GM18520 (cell line): ENCODE results near the gene FGF19.

Experiments used
- ATAC-seq: cut with Tn5 transposase; IDR thresholded peaks from one replicate; pipeline ENCODE4 v1.9.1; 2021; ENCODE audit not compliant: unreplicated experiment

FGF19 gene

GRCh38 chr11:69718912-69719311 lies 15.1 kb upstream of the FGF19 start:
- ATAC-seq: no peak

- ATAC-seq: no peak
Measured at GRCh38 chr11:69718147-69718546, 14.3 kb upstream of the FGF19 start.

DNA sequence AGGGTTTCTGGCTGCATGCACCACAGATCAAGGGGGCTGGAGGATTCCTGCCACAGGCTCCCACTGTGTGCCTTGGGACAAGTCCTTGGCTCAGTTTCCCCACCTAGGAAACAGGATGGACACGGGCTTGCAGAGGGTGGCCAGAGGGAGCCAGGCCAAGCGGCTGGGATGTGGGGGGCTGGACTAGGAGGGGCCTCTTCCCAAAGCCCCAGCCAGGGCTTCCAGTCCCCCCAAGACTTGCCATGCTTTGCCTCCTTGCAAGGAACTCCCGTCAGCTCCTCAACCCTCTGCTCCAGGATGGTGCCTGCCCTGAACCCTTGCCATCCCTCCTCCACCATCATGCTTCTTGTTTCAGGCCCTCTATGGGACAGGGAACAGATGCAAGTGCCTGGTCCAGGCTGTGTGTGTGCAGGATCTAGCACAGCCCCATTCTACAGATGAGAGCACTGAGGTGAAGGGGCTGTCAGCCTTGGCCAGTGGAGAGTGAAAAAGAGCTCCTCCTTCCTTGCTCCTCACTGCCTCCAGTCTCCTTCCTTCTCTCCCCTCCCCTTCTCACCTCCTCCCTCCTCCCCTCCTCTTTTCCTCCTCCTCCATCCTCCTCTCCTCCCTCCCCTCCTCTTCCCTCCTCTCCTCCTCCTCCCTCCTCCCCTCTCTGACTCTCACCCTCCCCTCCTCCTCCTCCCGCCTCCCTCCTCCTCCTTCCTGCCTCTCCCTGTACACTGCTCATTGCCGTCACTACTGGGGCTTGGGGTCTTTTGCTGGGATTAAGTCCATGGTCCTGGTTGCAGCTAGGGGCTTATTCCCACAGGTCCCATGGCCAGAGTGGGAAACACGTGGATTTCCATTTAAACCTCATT lies 13.3 kb upstream of the FGF19 start:
- no peak for ATAC-seq

DNA sequence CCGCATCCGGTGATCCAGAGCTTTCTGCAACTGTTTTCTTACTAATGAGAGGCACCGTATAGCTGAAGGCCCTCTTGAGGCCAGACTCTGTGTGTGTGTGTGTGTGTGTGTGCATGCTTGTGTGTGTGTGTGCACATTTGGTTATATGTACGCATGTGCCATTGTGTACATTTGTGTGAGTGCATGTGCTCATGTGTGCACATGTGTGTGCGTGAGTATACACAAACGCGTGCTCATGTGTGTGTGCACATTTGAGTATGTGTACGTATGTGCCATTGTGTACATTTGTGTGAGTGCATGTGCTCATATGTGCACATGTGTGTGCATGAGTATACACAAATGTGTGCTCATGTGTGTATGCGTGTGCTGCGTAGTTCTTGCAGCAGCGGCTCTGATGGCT lies 12.3 kb upstream of the FGF19 start:
- ATAC-seq: no peak

DNA sequence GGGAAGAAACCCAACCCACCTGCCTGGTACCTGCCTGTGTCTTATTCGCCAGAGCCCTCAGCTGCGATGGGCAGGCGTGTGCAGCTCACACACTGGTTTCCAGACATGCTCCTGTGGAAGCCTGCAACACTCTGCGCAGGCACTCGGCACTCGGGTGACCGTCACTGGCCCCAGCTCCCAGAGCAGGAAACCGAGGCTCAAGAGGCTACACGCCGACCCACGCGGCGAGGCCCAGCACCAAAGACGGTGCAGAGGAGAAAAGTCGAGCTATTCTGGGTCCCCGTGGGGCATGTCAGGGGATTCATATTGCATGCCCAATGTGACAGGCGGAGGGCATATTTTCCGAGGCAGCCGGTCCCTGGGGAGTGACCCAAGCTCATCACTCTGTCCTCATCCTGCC lies 11.6 kb upstream of the FGF19 start:
- no peak for ATAC-seq

- no peak for ATAC-seq
Measured at GRCh38 chr11:69711822-69712801, 8.3 kb upstream of the FGF19 start.

- ATAC-seq: no peak
Measured at GRCh38 chr11:69708736-69709401, 5.0 kb upstream of the FGF19 start.

- no peak for ATAC-seq
Measured at GRCh38 chr11:69707176-69707575, 3.4 kb upstream of the FGF19 start.

DNA sequence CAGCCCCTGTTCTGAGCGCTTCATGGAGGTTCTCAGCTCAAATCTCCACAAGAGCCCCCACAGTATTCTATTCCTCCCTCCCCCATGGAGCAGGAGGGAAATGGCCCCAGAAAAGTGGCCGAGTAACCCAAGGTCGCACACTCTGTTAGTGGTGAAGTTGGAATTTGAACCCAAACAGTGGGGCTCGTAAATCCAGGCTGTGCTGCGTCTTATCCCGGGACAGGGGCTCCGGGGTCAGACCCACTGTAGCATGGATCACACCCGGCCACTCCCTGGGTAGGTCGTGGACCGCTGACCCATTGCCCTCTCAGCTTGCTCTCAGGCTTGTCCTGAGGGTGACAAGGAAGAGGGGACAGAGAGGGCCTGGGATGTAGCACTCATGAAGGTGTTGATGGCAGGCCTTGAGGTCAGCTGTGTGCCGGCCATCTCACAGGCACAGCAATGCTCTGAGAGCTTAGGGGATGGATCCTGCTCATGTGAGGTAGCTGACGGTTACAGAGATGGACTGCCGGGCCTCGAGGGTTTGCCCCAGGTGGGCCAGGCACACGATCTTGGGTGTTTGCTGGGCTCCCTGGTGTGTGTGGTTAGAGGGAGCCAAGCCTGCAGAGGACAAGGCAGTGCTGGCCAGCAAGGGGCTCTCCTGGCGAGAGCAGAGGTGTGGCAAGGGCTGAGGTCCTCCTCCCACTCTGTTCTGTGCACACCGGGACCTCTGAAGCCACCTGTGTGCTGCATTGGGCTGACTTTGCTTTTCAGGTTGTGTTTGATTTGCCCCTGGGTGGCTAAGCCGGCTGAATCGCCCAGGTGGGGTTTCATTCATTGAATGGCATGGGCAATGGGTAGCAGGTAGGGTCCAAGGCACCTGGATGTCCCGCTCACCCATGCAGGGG lies 2.3 kb upstream of the FGF19 start:
- ATAC-seq: no peak

GRCh38 chr11:69705351-69705811 lies 1.6 kb upstream of the FGF19 start:
- ATAC-seq: no peak

GRCh38 chr11:69704508-69705253 lies 859 bp upstream of the FGF19 start:
- no peak for ATAC-seq

DNA sequence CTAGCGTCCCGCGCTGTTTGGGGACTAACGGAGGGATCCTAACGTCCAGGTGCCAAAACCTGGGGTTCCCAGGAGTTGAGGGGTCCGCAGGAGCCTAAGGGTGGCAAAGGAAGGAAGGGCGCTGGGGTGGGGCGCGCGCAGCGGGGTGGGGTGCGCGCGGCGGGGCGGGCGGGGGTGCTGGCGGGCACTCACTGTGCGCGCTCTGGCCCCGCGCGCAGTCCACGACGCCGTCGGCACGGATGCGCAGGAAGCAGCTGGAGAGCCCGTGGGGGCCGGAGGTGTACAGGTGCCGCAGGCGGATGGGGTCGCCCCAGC lies 412 bp downstream of the FGF19 start:
- no peak for ATAC-seq

DNA sequence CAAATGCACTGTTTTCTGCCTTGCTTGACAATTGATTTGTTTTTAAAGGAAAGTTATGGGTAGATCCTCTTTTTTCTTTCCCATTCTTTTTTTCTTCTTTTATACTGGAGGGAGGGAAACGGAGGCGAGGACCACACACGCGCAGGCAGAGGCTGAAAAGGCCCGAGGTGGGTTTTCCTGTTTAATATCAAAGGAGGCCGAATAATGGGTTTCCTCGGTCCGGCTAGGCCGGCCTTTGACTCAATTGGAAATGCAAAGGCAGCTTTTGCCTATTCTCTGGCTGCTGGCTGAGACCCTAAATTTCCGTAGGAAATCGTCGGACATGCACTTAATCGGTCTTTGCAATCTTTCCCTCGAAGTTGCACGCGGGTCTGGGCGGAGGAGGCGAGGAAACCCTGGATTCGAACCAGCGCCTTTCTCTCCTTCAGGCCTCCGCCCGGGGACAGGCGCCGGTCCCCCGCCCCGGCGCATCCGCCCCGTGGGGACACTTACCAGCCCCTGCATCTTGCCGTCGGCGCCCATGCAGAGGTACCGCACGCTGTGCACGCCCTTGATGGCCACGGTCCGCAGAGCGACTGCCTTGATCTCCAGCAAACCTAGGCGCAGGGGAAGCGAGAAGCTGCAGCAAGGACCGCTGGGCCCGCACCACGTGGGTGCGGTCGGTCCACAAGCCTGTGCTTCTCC lies 911 bp downstream of the FGF19 start:
- ATAC-seq: no peak

DNA sequence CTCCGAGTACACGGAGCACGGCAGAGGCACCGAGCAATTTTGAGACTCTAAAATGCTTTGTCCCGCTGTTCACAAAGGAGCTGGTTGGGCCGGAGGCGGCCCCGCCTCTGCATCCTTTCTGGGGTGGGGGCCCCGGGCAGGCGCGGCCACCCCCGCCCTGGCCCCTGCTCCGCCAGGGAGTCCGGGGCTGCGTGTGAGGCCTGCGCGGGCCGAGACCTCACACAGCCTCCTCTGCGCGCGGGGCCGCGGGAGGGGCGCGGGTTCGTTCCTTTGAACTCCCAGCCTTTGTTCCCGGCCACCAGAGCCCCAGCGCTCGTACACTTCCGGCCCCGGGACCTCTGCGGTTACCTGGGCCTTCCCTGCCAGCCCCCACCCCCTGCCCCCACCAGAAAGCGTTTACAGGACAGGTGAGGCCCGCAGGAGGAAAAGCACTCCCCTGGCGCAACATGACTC lies 1.6 kb downstream of the FGF19 start:
- ATAC-seq: no peak

GRCh38 chr11:69700278-69701140 lies 3.3 kb downstream of the FGF19 start:
- no peak for ATAC-seq

- ATAC-seq: no peak
Measured at GRCh38 chr11:69699213-69699612, 4.6 kb downstream of the FGF19 start.

GRCh38 chr11:69698362-69698761 lies 5.5 kb downstream of the FGF19 start:
- ATAC-seq: no peak

GRCh38 chr11:69697861-69698260 lies 6.0 kb downstream of the FGF19 start:
- no peak for ATAC-seq
